Thyroid gland (tissue), 4 donors: ENCODE results near the gene ATP10B.

Source experiments
- CTCF ChIP-seq, 6 experiments: fragments of 200-600 bp in 3 of 6; fragments of 450-650 bp in 3 of 6; sonication (generic) in 3 of 6; IDR thresholded peaks; one replicate each; pipeline ENCODE4 v1.5.1; 2016 to 2019; ENCODE audit warnings: antibody characterized with exemption in 6 of 6, mild to moderate bottlenecking in 2 of 6, inconsistent platforms in 1 of 6, moderate library complexity in 1 of 6
- POLR2A ChIP-seq, 2 donors: fragments of 450-650 bp; IDR thresholded peaks; one replicate each; pipeline ENCODE4 v1.6.1; 2017; ENCODE audit warnings: antibody characterized with exemption in 2 of 2, mild to moderate bottlenecking in 2 of 2, moderate library complexity in 1 of 2

GRCh38 chr5:160757194-160757593 is 94.8 kb downstream of the ATP10B start:
- TF ChIP-seq CTCF (IDR thresholded peaks at IDR 0.05): no peak
- no peak for TF ChIP-seq POLR2A (IDR thresholded peaks at IDR 0.05)
